Mononuclear cell (primary cell): ENCODE data around the gene LONP2. TPM values are rescaled to one million over a fixed set of nuclear protein-coding genes. Genes with fewer than 3 reads are reported as not detected.
"Not testable (repeated sequence)": the region's sequence is repeated elsewhere in the genome, so short reads cannot be mapped to it uniquely, and the experiment has no call there.

Experiments
- H3K27me3 ChIP-seq: 2 replicates; pipeline ENCODE4 v1.6.0; 2011; ENCODE audit warnings: low read length, control low read depth; ENCODE audit not compliant: insufficient read depth
- H3K4me1 ChIP-seq: 2 replicates; pipeline ENCODE4 v1.5.1; 2011; ENCODE audit warnings: mild to moderate bottlenecking, low read length, control low read depth; ENCODE audit not compliant: insufficient read depth
- H3K4me3 ChIP-seq: 2 replicates; pipeline ENCODE4 v1.5.1; 2011; ENCODE audit warnings: mild to moderate bottlenecking, low read length, moderate library complexity
- H3K9me3 ChIP-seq: 2 replicates; pipeline ENCODE4 v1.5.1; 2011; ENCODE audit warnings: low read depth, mild to moderate bottlenecking, control low read depth, low read length
- total RNA-seq: library from RNA; depleted of rRNA; stranded (reverse); fragments of >200 nt; gene quantifications from one replicate; pipeline ENCODE4 v1.2.3, GENCODE V29; 2012

The LONP2 gene
- total RNA-seq, 1 donor: 49.2 TPM

DNA sequence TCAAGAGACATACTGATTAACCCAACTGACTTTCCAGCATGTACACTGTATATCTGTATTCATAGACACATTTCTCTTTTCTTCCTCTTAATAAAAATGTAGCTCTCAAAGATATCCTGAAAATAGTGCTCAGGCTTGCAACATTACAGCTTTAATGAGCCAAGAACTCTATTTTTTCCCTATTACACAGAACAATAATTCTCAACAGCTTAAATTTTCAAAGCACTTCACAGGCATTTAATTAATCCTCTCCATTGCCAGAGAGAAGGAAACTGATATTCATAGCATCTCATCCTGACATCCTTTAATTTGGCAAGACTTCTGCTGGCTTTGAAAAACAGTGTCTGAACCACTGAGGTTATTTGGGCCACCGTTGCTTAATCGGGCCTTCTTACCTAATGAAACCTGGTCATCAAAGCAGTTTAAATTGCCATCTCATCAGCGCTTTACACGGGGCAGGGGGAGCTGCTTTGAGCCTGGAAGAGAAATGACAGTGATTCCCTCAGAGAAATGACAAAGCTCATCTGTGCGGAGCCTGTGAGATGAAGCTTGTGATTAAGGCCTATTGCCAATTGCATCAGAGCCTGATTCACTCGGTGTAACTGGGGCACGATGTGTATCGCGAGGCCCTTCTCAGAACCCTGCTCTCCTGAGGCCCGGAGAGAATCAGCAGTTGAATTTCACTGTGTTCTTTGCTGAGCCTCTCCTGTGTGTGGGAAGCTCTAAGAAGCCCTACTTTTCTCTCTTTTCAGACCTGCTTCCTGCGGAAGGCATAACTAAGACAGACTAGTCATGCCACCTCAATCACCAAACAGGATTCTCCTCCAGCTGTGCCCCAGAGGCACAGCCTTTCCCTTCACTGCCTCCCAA lies 149.6 kb downstream of the LONP2 start:
- Histone ChIP-seq H3K9me3 (no peaks in the 10 kb centered on the region), H3K27me3 (no peaks in the 10 kb centered on the region), H3K4me3 (no peak overlapping the region), H3K4me1 (peaks cover 7% of the 10 kb centered on the region)

GRCh38 chr16:48394355-48394703 lies 150.2 kb downstream of the LONP2 start:
- H3K27me3 ChIP-seq: no peaks in the 10 kb centered on the region
- H3K4me1 ChIP-seq: peaks cover 5% of the 10 kb centered on the region
- H3K4me3 ChIP-seq: no peak overlapping the region
- H3K9me3 ChIP-seq: no peaks in the 10 kb centered on the region

DNA sequence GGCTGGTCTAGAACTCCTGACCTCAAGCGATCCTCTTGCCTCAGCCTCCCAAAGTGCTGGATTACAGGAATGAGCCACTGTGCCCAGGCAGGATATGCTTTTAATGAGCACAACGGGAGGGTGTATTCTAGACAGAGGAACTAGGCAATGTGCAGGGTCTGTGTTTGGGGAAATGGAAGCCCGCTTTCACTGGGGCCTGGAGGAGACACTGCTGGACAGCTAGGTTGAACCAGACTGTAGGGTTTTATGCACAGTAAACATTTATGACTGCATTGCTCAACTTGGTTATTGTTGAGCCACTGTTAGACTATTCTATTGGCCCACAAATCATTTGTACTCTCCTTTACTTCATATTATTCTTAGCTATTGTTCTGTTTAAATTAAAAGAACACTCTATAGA lies 151.3 kb downstream of the LONP2 start:
- Histone ChIP-seq H3K9me3 (no peaks in the 10 kb centered on the region), H3K4me3 (no peak overlapping the region), H3K4me1 (peaks cover 5% of the 10 kb centered on the region)

GRCh38 chr16:48402547-48402946 lies 158.4 kb downstream of the LONP2 start:
- H3K9me3 ChIP-seq, H3K4me3 ChIP-seq, H3K4me1 ChIP-seq, H3K27me3 ChIP-seq: not testable (repeated sequence)

More for the DNA sequence above, 151.3 kb downstream of the LONP2 start:
- no peaks in the 10 kb centered on the region for H3K27me3 ChIP-seq

GRCh38 chr16:48405153-48405552 lies 161.1 kb downstream of the LONP2 start:
- H3K27me3 ChIP-seq: no peaks in the 10 kb centered on the region
- H3K4me3 ChIP-seq: no peak overlapping the region
- H3K4me1 ChIP-seq: no peaks in the 10 kb centered on the region
- H3K9me3 ChIP-seq: no peaks in the 10 kb centered on the region

DNA sequence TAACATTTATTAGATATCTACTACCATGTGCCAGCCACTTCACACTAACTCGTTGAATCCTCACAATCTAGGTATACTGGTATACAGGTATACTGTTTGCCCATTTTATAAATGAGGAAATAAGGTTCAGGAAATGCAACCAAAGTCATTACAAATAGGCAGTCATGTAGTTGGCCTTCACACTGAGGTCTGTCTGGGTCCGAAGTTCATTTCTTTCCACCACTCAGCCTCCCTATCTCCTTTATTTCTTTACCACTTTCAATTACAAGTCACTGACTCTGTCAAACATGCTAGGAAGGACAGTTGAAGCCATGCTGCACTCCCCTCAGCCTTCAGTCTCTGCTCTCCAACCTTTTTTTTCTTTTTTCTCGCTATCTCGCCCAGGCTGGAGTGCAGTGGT lies 161.8 kb downstream of the LONP2 start:
- no peaks in the 10 kb centered on the region for H3K4me1 ChIP-seq
- H3K27me3 ChIP-seq: no peaks in the 10 kb centered on the region
- no peak overlapping the region for H3K4me3 ChIP-seq
- H3K9me3 ChIP-seq: no peaks in the 10 kb centered on the region

Other genes with a start within 250 kb of the LONP2 start
- not detected for gene ABCC12, start 88.3 kb upstream of the LONP2 start, total RNA-seq
- gene ABCC11, start 3.2 kb downstream of the LONP2 start, total RNA-seq: 0.52 TPM
- 67.7 TPM for gene SIAH1, start 141.1 kb downstream of the LONP2 start, total RNA-seq